GM19043 (cell line): Measurements from ENCODE around the gene METTL21A.

Experiments
- ATAC-seq: cut with Tn5 transposase; IDR thresholded peaks from one replicate; pipeline ENCODE4 v1.9.1; 2021; ENCODE audit warnings: low read depth; ENCODE audit not compliant: unreplicated experiment

Gene METTL21A

DNA sequence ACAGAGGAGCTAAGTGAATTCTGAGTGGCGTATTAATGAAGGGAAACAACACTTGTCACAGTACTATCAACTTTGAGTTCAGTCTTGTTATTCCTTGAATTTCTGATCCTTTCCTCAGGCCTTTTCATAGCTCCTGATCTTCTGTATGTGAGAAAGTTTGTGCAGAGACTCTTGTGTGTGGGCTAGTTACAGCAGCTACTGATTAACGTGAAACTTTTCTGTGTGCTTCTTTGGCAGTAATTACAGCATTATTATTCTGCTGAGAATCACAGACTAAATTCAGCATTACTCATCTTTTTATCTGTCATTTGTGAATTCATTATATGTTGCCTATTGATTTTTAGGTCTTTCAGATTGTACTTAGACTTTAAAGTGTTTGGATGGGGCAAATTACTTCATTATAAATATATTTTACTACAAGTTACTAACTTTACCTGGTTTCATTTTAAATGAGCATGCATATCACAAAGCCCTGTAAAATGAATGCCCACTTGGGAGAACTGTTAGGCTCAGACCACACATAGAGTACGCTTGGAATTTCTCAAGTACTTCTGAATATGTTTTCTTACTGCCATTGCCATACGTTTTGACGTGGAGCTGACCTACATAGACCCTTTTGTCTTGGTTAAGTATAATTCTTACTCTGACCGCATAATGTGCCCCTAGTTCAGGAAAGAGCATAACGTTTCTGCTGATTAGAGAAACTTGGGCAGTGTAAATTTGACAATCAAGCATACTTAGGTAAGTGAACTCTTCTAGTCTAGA, 59.3 kb downstream of the METTL21A start:
- ATAC-seq: no peak
